SK-N-SH treated with all-trans-retinoic acid at 6 μM for 48 hours (cell line): Measurements from ENCODE around the gene EPB41L2.

ENCODE experiments used
- ATAC-seq: fragments of 200-7000 bp; cut with Tn5 transposase; 3 replicates; pipeline ENCODE4 v1.9.1; 2020; ENCODE audit warnings: mild to moderate bottlenecking, moderate library complexity
- ARNTL ChIP-seq: fragments of 450-650 bp; formaldehyde crosslinking; IDR thresholded peaks from 2 replicates; pipeline ENCODE4 v1.5.0; 2020; ENCODE audit warnings: low read depth, mild to moderate bottlenecking, moderate library complexity, borderline replicate concordance
- BACH2 ChIP-seq: fragments of 250-450 bp; sonication (Bioruptor Pico); IDR thresholded peaks from 2 replicates; pipeline ENCODE4 v1.9.0; 2021; ENCODE audit warnings: mild to moderate bottlenecking, borderline replicate concordance
- CREB5 ChIP-seq: fragments of 250-450 bp; sonication (Bioruptor Pico); IDR thresholded peaks from 2 replicates; pipeline ENCODE4 v1.5.1; 2020; ENCODE audit warnings: low read depth, mild to moderate bottlenecking, moderate library complexity
- CSDC2 ChIP-seq: fragments of 250-450 bp; sonication (Bioruptor Pico); IDR thresholded peaks from 2 replicates; pipeline ENCODE4 v1.5.0; 2020; ENCODE audit warnings: mild to moderate bottlenecking, moderate library complexity
- ESRRG ChIP-seq: fragments of 250-450 bp; sonication (Bioruptor Pico); IDR thresholded peaks from 2 replicates; pipeline ENCODE4 v1.6.1; 2021; ENCODE audit warnings: mild to moderate bottlenecking
- GLIS3 ChIP-seq: fragments of 250-450 bp; sonication (Bioruptor Pico); IDR thresholded peaks from 2 replicates; pipeline ENCODE4 v1.5.0; 2020; ENCODE audit warnings: mild to moderate bottlenecking, moderate library complexity
- ISL1 ChIP-seq: fragments of 250-450 bp; sonication (Bioruptor Pico); IDR thresholded peaks from 2 replicates; pipeline ENCODE4 v2.1.2; 2022; ENCODE audit warnings: mild to moderate bottlenecking, moderate library complexity
- OSR1 ChIP-seq: fragments of 250-450 bp; sonication (Bioruptor Pico); IDR thresholded peaks from 2 replicates; pipeline ENCODE4 v1.8.0; 2022; ENCODE audit warnings: moderate library complexity, mild to moderate bottlenecking, inconsistent platforms
- PATZ1 ChIP-seq: fragments of 250-450 bp; sonication (Bioruptor Pico); IDR thresholded peaks from 2 replicates; pipeline ENCODE4 v1.8.0; 2020; ENCODE audit warnings: mild to moderate bottlenecking, moderate library complexity, borderline replicate concordance
- POU6F1 ChIP-seq: fragments of 250-450 bp; sonication (Bioruptor Pico); IDR thresholded peaks from 2 replicates; pipeline ENCODE4 v1.8.0; 2021; ENCODE audit warnings: low read depth, mild to moderate bottlenecking, moderate library complexity, borderline replicate concordance
- PPARA ChIP-seq: fragments of 250-450 bp; sonication (Bioruptor Pico); IDR thresholded peaks from 2 replicates; pipeline ENCODE4 v1.5.0; 2020; ENCODE audit warnings: mild to moderate bottlenecking, borderline replicate concordance
- RARB ChIP-seq: fragments of 250-450 bp; sonication (Bioruptor Pico); IDR thresholded peaks from 2 replicates; pipeline ENCODE4 v1.8.0; 2021; ENCODE audit warnings: mild to moderate bottlenecking, moderate library complexity
- SNAI2 ChIP-seq: fragments of 250-450 bp; sonication (Bioruptor Pico); IDR thresholded peaks from 2 replicates; pipeline ENCODE4 v1.5.0; 2020; ENCODE audit warnings: mild to moderate bottlenecking, moderate library complexity
- TCF4 ChIP-seq: fragments of 250-450 bp; sonication (Bioruptor Pico); IDR thresholded peaks from 2 replicates; pipeline ENCODE4 v1.8.0; 2021; ENCODE audit warnings: mild to moderate bottlenecking, moderate library complexity, borderline replicate concordance
- TOX ChIP-seq: fragments of 250-450 bp; sonication (Bioruptor Pico); IDR thresholded peaks from 2 replicates; pipeline ENCODE4 v1.8.0; 2021; ENCODE audit warnings: mild to moderate bottlenecking, moderate library complexity, borderline replicate concordance
- ZC3H10 ChIP-seq: fragments of 250-450 bp; sonication (Bioruptor Pico); IDR thresholded peaks from 2 replicates; pipeline ENCODE4 v1.5.1; 2021; ENCODE audit warnings: mild to moderate bottlenecking, moderate library complexity
- ZFP3 ChIP-seq: fragments of 250-450 bp; sonication (Bioruptor Pico); IDR thresholded peaks from 2 replicates; pipeline ENCODE4 v1.5.0; 2020; ENCODE audit warnings: mild to moderate bottlenecking, moderate library complexity
- ZFP30 ChIP-seq: fragments of 450-650 bp; formaldehyde crosslinking; IDR thresholded peaks from 2 replicates; pipeline ENCODE4 v1.5.0; 2022; ENCODE audit warnings: mild to moderate bottlenecking, moderate library complexity
- ZNF565 ChIP-seq: fragments of 450-650 bp; formaldehyde crosslinking; conservative IDR thresholded peaks from 2 replicates; pipeline ENCODE4 v1.5.0; 2020; ENCODE audit warnings: low read depth, mild to moderate bottlenecking, moderate library complexity
- ZNF70 ChIP-seq: fragments of 450-650 bp; formaldehyde crosslinking; IDR thresholded peaks from 2 replicates; pipeline ENCODE4 v1.5.0; 2020; ENCODE audit warnings: mild to moderate bottlenecking, moderate library complexity
- ZNF8 ChIP-seq: fragments of 450-650 bp; formaldehyde crosslinking; IDR thresholded peaks from 2 replicates; pipeline ENCODE4 v1.5.0; 2020; ENCODE audit warnings: mild to moderate bottlenecking, moderate library complexity
- TF ChIP-seq, protein P1 (sequence below): fragments of 250-450 bp; sonication (Bioruptor Pico); IDR thresholded peaks from 2 replicates; pipeline ENCODE4 v1.5.1; 2021; ENCODE audit warnings: mild to moderate bottlenecking, moderate library complexity
- TF ChIP-seq, protein P2 (sequence below): fragments of 250-450 bp; sonication (Bioruptor Pico); IDR thresholded peaks from 2 replicates; pipeline ENCODE4 v1.5.0; 2020; ENCODE audit warnings: mild to moderate bottlenecking, moderate library complexity

Gene EPB41L2

DNA sequence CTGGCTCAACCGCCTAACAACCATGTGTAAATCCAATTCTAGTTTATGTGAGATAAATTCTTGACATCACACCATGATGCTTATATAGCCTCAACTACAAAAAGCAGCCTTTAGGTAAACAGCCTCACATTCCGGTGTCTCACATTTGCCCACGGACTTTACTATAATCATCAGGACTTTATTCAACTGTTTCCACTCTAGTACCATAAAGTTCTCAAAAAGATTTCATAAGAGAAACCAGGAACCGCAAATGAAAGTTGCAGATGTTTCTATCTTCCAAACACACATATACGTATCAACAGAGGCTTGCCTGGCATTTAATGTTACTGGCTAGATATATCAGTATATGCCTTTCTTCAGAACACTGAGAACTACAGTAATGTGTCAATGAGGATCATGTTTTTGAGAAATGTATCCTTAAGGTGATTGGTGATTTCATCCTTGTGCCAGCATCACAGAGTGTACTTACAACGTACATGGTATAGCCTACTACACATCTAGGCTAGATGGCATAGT, 80.0 kb downstream of the EPB41L2 start:
- TF ChIP-seq ZFP30 (CRISPR knock-in tag) (no peak), CSDC2 (CRISPR knock-in tag) (no peak), ZNF8 (CRISPR knock-in tag) (no peak), TOX (CRISPR knock-in tag) (no peak), ARNTL (no peak), SNAI2 (CRISPR knock-in tag) (no peak), ESRRG (CRISPR knock-in tag) (no peak), RARB (CRISPR knock-in tag) (no peak), GLIS3 (CRISPR knock-in tag) (no peak)
- TF ChIP-seq, protein P1, sequence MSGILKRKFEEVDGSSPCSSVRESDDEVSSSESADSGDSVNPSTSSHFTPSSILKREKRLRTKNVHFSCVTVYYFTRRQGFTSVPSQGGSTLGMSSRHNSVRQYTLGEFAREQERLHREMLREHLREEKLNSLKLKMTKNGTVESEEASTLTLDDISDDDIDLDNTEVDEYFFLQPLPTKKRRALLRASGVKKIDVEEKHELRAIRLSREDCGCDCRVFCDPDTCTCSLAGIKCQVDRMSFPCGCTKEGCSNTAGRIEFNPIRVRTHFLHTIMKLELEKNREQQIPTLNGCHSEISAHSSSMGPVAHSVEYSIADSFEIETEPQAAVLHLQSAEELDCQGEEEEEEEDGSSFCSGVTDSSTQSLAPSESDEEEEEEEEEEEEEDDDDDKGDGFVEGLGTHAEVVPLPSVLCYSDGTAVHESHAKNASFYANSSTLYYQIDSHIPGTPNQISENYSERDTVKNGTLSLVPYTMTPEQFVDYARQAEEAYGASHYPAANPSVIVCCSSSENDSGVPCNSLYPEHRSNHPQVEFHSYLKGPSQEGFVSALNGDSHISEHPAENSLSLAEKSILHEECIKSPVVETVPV (CRISPR knock-in tag) = no peak

GRCh38 chr6:130982135-130982534, 80.9 kb downstream of the EPB41L2 start:
- ATAC-seq = no peak
- TF ChIP-seq ZFP30 (CRISPR knock-in tag) = no peak
- no peak for TF ChIP-seq GLIS3 (CRISPR knock-in tag)
- no peak for TF ChIP-seq ESRRG (CRISPR knock-in tag)
- TF ChIP-seq SNAI2 (CRISPR knock-in tag) = no peak
- TF ChIP-seq ZC3H10 (CRISPR knock-in tag) = no peak
- no peak for TF ChIP-seq PPARA (CRISPR knock-in tag)
- no peak for TF ChIP-seq ARNTL
- no peak for TF ChIP-seq PATZ1 (CRISPR knock-in tag)
- TF ChIP-seq TOX (CRISPR knock-in tag) = no peak
- no peak for TF ChIP-seq ISL1 (CRISPR knock-in tag)
- TF ChIP-seq OSR1 = no peak
- TF ChIP-seq TCF4 (CRISPR knock-in tag) = no peak
- TF ChIP-seq ZNF70 = no peak
- TF ChIP-seq, protein P1 (CRISPR knock-in tag) = no peak
- TF ChIP-seq CSDC2 (CRISPR knock-in tag) = no peak
- TF ChIP-seq ZNF8 (CRISPR knock-in tag) = no peak
- no peak for TF ChIP-seq BACH2
- no peak for TF ChIP-seq CREB5 (CRISPR knock-in tag)
- TF ChIP-seq RARB (CRISPR knock-in tag) = no peak
- no peak for TF ChIP-seq ZFP3 (CRISPR knock-in tag)

More for the DNA sequence above, 80.0 kb downstream of the EPB41L2 start:
- no peak for ATAC-seq

- no peak for TF ChIP-seq ZNF70
- no peak for TF ChIP-seq ZNF8 (CRISPR knock-in tag)
- no peak for TF ChIP-seq ESRRG (CRISPR knock-in tag)
- TF ChIP-seq SNAI2 (CRISPR knock-in tag) = no peak
- TF ChIP-seq CSDC2 (CRISPR knock-in tag) = no peak
- TF ChIP-seq ISL1 (CRISPR knock-in tag) = no peak
- no peak for TF ChIP-seq ZNF565 (CRISPR knock-in tag)
- no peak for TF ChIP-seq PPARA (CRISPR knock-in tag)
- TF ChIP-seq RARB (CRISPR knock-in tag) = no peak
- no peak for TF ChIP-seq ZC3H10 (CRISPR knock-in tag)
- no peak for ATAC-seq
These were observed 81.6 kb downstream of the EPB41L2 start for GRCh38 chr6:130981409-130981808.

- ATAC-seq = no peak
- no peak for TF ChIP-seq ESRRG (CRISPR knock-in tag)
- no peak for TF ChIP-seq ZFP30 (CRISPR knock-in tag)
- TF ChIP-seq OSR1 = no peak
- TF ChIP-seq, protein P2, sequence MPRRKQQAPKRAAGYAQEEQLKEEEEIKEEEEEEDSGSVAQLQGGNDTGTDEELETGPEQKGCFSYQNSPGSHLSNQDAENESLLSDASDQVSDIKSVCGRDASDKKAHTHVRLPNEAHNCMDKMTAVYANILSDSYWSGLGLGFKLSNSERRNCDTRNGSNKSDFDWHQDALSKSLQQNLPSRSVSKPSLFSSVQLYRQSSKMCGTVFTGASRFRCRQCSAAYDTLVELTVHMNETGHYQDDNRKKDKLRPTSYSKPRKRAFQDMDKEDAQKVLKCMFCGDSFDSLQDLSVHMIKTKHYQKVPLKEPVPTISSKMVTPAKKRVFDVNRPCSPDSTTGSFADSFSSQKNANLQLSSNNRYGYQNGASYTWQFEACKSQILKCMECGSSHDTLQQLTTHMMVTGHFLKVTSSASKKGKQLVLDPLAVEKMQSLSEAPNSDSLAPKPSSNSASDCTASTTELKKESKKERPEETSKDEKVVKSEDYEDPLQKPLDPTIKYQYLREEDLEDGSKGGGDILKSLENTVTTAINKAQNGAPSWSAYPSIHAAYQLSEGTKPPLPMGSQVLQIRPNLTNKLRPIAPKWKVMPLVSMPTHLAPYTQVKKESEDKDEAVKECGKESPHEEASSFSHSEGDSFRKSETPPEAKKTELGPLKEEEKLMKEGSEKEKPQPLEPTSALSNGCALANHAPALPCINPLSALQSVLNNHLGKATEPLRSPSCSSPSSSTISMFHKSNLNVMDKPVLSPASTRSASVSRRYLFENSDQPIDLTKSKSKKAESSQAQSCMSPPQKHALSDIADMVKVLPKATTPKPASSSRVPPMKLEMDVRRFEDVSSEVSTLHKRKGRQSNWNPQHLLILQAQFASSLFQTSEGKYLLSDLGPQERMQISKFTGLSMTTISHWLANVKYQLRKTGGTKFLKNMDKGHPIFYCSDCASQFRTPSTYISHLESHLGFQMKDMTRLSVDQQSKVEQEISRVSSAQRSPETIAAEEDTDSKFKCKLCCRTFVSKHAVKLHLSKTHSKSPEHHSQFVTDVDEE (CRISPR knock-in tag) = no peak
- no peak for TF ChIP-seq POU6F1
These were observed 82.6 kb downstream of the EPB41L2 start for GRCh38 chr6:130980310-130981032.
